Type B pancreatic cell (in vitro differentiated cells): Measurements from ENCODE around the gene HAO1. TPM values are rescaled to one million over a fixed set of nuclear protein-coding genes. Genes with fewer than 3 reads are reported as not detected.

Experiments used
- DNase-seq: peaks from one replicate; pipeline ENCODE4 v3.0.0; 2021; ENCODE audit warnings: mixed read lengths; ENCODE audit not compliant: unreplicated experiment; ENCODE audit errors: extremely low spot score
- H3K27ac Mint-ChIP-seq: 2 replicates; pipeline ENCODE4 v1.8.0; 2021; ENCODE audit warnings: mild to moderate bottlenecking, mixed read lengths
- H3K27me3 Mint-ChIP-seq: 2 replicates; pipeline ENCODE4 v1.8.0; 2021; ENCODE audit warnings: mixed read lengths
- H3K36me3 Mint-ChIP-seq: 2 replicates; pipeline ENCODE4 v1.8.0; 2021; ENCODE audit warnings: mixed read lengths
- H3K4me1 Mint-ChIP-seq: one replicate; pipeline ENCODE4 v1.8.0; 2021; ENCODE audit warnings: mixed read lengths; ENCODE audit not compliant: unreplicated experiment
- H3K4me3 Mint-ChIP-seq: 2 replicates; pipeline ENCODE4 v1.8.0; 2021; ENCODE audit warnings: mild to moderate bottlenecking, mixed read lengths
- H3K9me3 Mint-ChIP-seq: 2 replicates; pipeline ENCODE4 v1.8.0; 2021; ENCODE audit warnings: mixed read lengths
- CTCF ChIP-seq: fragments of 200-600 bp; sonication (generic); conservative IDR thresholded peaks from 2 replicates; pipeline ENCODE4 v1.5.0; 2021; ENCODE audit warnings: antibody characterized with exemption, mild to moderate bottlenecking
- total RNA-seq: library from RNA; stranded (reverse); gene quantifications from 2 replicates; pipeline ENCODE4 v1.2.1, GENCODE V29; 2021; ENCODE audit warnings: low replicate concordance

Gene HAO1
- total RNA-seq, 1 donor from 2014 or later = not detected

DNA sequence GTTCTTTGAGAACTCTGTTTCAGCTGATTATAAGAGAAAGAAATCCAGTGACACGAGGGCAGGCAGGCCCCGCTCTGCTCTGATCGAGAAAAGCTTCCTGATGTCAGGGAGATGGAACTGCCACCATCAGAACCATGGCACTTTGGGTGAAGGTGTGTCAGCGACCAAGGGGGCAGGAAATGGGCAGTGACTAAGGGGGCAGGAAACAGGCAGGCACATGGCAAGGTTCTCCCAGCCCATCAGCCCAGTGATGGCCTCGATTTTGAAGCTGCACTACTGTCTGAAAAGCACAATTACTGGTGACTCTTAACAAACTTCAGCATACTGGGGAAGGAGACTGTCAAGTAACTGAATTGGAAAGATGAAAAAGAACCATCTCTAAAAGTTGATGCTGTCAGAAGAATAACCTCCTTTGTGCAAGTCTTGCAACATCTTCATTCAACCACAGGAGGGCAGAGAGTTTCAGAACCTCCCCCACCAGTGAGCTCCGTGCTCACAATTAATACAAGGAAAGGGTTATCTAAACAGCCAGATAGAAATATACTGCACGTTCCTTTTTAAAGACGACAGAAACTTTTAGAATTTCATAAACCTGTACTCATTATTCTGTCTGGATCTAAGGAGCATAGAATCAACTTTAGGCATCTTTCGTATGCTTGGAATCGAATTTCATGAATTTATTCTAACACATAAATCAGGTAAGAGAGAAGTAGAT lies 40.2 kb upstream of the HAO1 start:
- Mint-ChIP-seq H3K27ac (no peak overlapping the region), H3K27me3 (no peaks in the 10 kb centered on the region), H3K36me3 (peaks cover 13% of the 10 kb centered on the region), H3K4me1 (peaks cover 5% of the 10 kb centered on the region), H3K9me3 (no peaks in the 10 kb centered on the region), H3K4me3 (no peak overlapping the region)
- no peak for DNase-seq
- TF ChIP-seq CTCF = peak; percentile 72

- Mint-ChIP-seq H3K27ac (no peak overlapping the region), H3K4me3 (no peak overlapping the region), H3K4me1 (peaks cover 5% of the 10 kb centered on the region), H3K36me3 (peaks cover 13% of the 10 kb centered on the region), H3K9me3 (no peaks in the 10 kb centered on the region), H3K27me3 (no peaks in the 10 kb centered on the region)
- TF ChIP-seq CTCF = no peak
- DNase-seq = no peak
Observed at GRCh38 chr20:7977709-7978108, 37.5 kb upstream of the HAO1 start.

GRCh38 chr20:7975851-7976414 lies 35.7 kb upstream of the HAO1 start:
- no peak overlapping the region for H3K4me3 Mint-ChIP-seq
- no peak overlapping the region for H3K27ac Mint-ChIP-seq
- peaks cover 5% of the 10 kb centered on the region for H3K36me3 Mint-ChIP-seq
- H3K9me3 Mint-ChIP-seq = no peaks in the 10 kb centered on the region
- no peak for DNase-seq
- no peaks in the 10 kb centered on the region for H3K27me3 Mint-ChIP-seq
- no peak for TF ChIP-seq CTCF
- peaks cover 5% of the 10 kb centered on the region for H3K4me1 Mint-ChIP-seq

GRCh38 chr20:7974785-7975435 lies 34.7 kb upstream of the HAO1 start:
- Mint-ChIP-seq H3K27me3 (no peaks in the 10 kb centered on the region), H3K4me3 (no peak overlapping the region), H3K9me3 (no peaks in the 10 kb centered on the region), H3K36me3 (peaks cover 5% of the 10 kb centered on the region), H3K4me1 (no peaks in the 10 kb centered on the region), H3K27ac (no peak overlapping the region)
- DNase-seq = no peak
- TF ChIP-seq CTCF = no peak

GRCh38 chr20:7971536-7972280 lies 31.4 kb upstream of the HAO1 start:
- H3K4me3 Mint-ChIP-seq = no peak overlapping the region
- no peak overlapping the region for H3K27ac Mint-ChIP-seq
- no peak for DNase-seq
- H3K36me3 Mint-ChIP-seq = no peaks in the 10 kb centered on the region
- H3K27me3 Mint-ChIP-seq = no peaks in the 10 kb centered on the region
- H3K9me3 Mint-ChIP-seq = no peaks in the 10 kb centered on the region
- TF ChIP-seq CTCF = no peak
- no peaks in the 10 kb centered on the region for H3K4me1 Mint-ChIP-seq
